HEK293T (cell line): ENCODE data around the gene CDK5R1.

Experiments
- CTCF ChIA-PET: fragments of 350-600 bp; formaldehyde crosslinking; extraction: SDS; loops from one replicate; lab custom pipeline; 2021; ENCODE audit warnings: antibody characterized with exemption, inconsistent platforms; lab: Yijun Ruan, JAX
- POLR2A ChIA-PET: fragments of 350-600 bp; formaldehyde crosslinking; extraction: SDS; loops from one replicate; lab custom pipeline; 2020; ENCODE audit warnings: antibody characterized with exemption, inconsistent platforms; lab: Yijun Ruan, JAX
- DNase-seq: peaks from one replicate; pipeline ENCODE4 v3.0.0; 2012; ENCODE audit warnings: mixed read lengths; ENCODE audit errors: extremely low spot score
- ARNT ChIP-seq: fragments of 450-650 bp; IDR thresholded peaks from 2 replicates; pipeline ENCODE4 v1.6.1; 2017; ENCODE audit warnings: mild to moderate bottlenecking
- BHLHE40 ChIP-seq: fragments of 450-650 bp; IDR thresholded peaks from 2 replicates; pipeline ENCODE4 v1.6.1; 2016; ENCODE audit warnings: mild to moderate bottlenecking, moderate library complexity, borderline replicate concordance
- CTBP1 ChIP-seq: fragments of 450-650 bp; IDR thresholded peaks from 2 replicates; pipeline ENCODE4 v1.6.1; 2016; ENCODE audit warnings: borderline replicate concordance
- ELF4 ChIP-seq: fragments of 450-650 bp; IDR thresholded peaks from 2 replicates; pipeline ENCODE4 v1.6.1; 2017; ENCODE audit warnings: antibody characterized with exemption
- FOXA1 ChIP-seq: fragments of 450-650 bp; IDR thresholded peaks from 2 replicates; pipeline ENCODE4 v1.6.1; 2016; ENCODE audit warnings: mild to moderate bottlenecking
- FOXK2 ChIP-seq: fragments of 450-650 bp; IDR thresholded peaks from 2 replicates; pipeline ENCODE4 v1.6.1; 2016; ENCODE audit warnings: mild to moderate bottlenecking
- FOXM1 ChIP-seq: fragments of 450-650 bp; IDR thresholded peaks from 2 replicates; pipeline ENCODE4 v1.6.1; 2017; ENCODE audit warnings: mild to moderate bottlenecking, borderline replicate concordance
- HDGF ChIP-seq: fragments of 450-650 bp; IDR thresholded peaks from 2 replicates; pipeline ENCODE4 v1.6.1; 2017; ENCODE audit warnings: antibody characterized with exemption, borderline replicate concordance
- L3MBTL2 ChIP-seq: fragments of 450-650 bp; conservative IDR thresholded peaks from 2 replicates; pipeline ENCODE4 v1.6.1; 2016; ENCODE audit warnings: mild to moderate bottlenecking
- LEF1 ChIP-seq: fragments of 450-650 bp; IDR thresholded peaks from 2 replicates; pipeline ENCODE4 v1.6.1; 2017; ENCODE audit warnings: mild to moderate bottlenecking, borderline replicate concordance
- NFRKB ChIP-seq: fragments of 450-650 bp; IDR thresholded peaks from 2 replicates; pipeline ENCODE4 v1.6.1; 2016; ENCODE audit warnings: mild to moderate bottlenecking, moderate library complexity
- SP1 ChIP-seq: fragments of 450-650 bp; IDR thresholded peaks from 2 replicates; pipeline ENCODE4 v1.6.1; 2017
- TARDBP ChIP-seq: fragments of 450-650 bp; IDR thresholded peaks from 2 replicates; pipeline ENCODE4 v1.6.1; 2016
- ZNF384 ChIP-seq: fragments of 450-650 bp; IDR thresholded peaks from 2 replicates; pipeline ENCODE4 v1.6.1; 2016
- TF ChIP-seq, protein P1 (sequence below): fragments of 450-650 bp; IDR thresholded peaks from 2 replicates; pipeline ENCODE4 v1.6.1; 2016

CDK5R1 gene

DNA sequence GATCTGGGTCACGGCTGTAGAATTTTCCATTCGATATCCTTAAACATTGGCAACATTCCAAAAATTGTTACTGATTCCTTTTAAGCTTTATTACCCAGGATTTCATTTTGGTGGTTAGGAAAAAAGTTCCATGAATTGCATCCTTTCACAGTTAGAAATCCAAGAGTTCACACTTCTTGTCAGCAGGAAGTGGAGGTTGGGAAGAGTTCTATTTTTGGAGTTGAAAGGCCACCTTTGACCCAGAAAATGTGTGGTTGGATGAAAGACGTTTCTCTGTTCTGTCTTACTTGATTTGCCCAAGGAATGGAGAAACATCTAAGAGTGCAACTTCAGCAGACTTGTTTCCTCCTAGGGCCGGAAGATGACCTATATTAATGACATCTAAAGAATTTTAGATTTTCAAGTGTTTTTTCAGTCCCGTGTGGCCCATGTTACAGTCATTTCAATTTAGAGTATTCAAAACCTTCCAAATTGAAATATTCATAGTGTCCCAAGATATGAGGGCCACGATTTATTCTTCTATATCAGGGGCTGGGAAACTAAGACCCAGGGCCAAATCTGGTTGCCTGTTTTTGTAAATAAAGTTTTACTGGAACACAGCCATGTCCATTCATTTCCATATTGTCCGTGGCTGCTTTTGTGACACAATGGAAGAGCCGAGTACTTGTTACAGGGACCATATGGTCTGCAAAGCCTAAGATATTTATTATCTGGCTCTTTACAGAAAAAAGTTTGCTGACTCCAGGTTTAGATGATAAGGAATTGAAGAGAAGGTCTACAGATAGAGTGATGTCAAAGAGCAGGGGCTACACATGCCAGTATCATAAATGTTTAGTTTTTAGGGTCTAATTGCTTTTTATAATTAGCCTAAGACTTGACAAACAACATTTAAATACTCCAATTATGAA lies 50.2 kb downstream of the CDK5R1 start:
- ChIA-PET CTCF (no interaction called here), POLR2A (no interaction called here)
- no peak for DNase-seq
- TF ChIP-seq, protein P1, sequence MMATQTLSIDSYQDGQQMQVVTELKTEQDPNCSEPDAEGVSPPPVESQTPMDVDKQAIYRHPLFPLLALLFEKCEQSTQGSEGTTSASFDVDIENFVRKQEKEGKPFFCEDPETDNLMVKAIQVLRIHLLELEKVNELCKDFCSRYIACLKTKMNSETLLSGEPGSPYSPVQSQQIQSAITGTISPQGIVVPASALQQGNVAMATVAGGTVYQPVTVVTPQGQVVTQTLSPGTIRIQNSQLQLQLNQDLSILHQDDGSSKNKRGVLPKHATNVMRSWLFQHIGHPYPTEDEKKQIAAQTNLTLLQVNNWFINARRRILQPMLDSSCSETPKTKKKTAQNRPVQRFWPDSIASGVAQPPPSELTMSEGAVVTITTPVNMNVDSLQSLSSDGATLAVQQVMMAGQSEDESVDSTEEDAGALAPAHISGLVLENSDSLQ: no peak
- TF ChIP-seq LEF1 (no peak), HDGF (no peak), FOXM1 (no peak), TARDBP (no peak), FOXK2 (no peak), ZNF384 (no peak), ELF4 (no peak), BHLHE40 (no peak), NFRKB (no peak), SP1 (no peak), FOXA1 (no peak), CTBP1 (no peak), ARNT (no peak), L3MBTL2 (no peak)
